ENCODE measurements around the gene PNMT.

GRCh38 chr17:39687546-39688474 lies 19.6 kb downstream of the PNMT start, which contains the start of gene PGAP3:
- TF ChIP-seq, protein P1, sequence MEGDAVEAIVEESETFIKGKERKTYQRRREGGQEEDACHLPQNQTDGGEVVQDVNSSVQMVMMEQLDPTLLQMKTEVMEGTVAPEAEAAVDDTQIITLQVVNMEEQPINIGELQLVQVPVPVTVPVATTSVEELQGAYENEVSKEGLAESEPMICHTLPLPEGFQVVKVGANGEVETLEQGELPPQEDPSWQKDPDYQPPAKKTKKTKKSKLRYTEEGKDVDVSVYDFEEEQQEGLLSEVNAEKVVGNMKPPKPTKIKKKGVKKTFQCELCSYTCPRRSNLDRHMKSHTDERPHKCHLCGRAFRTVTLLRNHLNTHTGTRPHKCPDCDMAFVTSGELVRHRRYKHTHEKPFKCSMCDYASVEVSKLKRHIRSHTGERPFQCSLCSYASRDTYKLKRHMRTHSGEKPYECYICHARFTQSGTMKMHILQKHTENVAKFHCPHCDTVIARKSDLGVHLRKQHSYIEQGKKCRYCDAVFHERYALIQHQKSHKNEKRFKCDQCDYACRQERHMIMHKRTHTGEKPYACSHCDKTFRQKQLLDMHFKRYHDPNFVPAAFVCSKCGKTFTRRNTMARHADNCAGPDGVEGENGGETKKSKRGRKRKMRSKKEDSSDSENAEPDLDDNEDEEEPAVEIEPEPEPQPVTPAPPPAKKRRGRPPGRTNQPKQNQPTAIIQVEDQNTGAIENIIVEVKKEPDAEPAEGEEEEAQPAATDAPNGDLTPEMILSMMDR (IDR thresholded peaks at IDR 0.05) = no peak
- peak in 1 of 3 donors; percentile 36 for TF ChIP-seq POLR2AphosphoS5 (IDR thresholded peaks at IDR 0.05)
